GM12874 (cell line): Measurements from ENCODE around the gene GPD1.

Experiments
- CTCF ChIP-seq: IDR thresholded peaks from 2 replicates; pipeline ENCODE4 v1.5.1; 2011; ENCODE audit warnings: low read depth, mild to moderate bottlenecking, control low read depth, low read length, moderate library complexity; ENCODE audit not compliant: insufficient read depth

GPD1 gene

DNA sequence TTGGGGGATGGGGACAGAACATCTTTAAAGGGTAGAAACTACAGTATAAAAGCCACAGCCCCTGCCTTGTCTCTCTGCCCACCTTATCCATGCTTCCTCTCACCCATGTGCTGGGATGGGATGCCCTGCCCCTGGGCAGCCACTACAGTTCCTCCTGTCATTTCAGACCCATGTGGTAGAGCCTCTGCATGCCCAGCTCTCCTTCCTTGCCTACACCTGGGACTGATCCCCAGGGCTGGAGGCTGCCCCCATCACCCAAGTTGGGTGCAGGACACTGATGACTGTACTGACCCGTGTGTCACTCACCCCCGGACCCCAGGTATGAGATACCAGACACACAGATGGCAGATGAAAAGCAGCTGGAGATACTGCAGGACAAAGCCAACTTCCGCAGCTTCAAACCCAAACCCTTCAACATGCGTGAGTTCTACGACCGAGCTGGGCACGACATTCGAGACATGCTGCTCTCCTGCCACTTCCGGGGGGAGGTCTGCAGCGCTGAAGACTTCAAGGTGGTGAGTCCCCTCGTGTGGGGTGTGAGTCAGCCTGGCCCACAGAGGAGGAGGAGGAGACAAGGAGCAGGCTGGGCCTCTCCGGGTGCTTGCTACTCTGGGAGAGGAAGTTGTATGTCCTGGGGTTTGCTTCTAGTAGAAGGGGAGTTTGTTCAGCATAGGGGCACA, 44.2 kb upstream of the GPD1 start:
- TF ChIP-seq CTCF, result no peak

DNA sequence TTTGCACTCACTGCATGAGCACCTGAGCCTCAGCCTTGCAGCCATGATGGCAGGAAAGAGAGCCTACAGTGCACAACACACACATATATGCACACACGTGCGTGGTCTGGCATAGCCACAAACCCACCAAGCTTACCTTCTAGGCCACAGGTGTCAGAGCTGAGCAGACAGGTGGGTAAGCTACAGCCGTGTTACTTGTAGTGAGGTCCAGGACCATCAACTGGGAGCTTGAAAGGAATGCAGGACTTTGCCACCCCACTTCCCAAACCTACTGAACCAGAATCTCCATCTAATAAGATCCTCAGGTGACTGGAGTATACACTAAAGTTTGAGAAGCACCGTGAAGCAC, 43.7 kb upstream of the GPD1 start:
- no peak for TF ChIP-seq CTCF

- no peak for TF ChIP-seq CTCF
These were observed 42.6 kb upstream of the GPD1 start for GRCh38 chr12:50061171-50061570.

DNA sequence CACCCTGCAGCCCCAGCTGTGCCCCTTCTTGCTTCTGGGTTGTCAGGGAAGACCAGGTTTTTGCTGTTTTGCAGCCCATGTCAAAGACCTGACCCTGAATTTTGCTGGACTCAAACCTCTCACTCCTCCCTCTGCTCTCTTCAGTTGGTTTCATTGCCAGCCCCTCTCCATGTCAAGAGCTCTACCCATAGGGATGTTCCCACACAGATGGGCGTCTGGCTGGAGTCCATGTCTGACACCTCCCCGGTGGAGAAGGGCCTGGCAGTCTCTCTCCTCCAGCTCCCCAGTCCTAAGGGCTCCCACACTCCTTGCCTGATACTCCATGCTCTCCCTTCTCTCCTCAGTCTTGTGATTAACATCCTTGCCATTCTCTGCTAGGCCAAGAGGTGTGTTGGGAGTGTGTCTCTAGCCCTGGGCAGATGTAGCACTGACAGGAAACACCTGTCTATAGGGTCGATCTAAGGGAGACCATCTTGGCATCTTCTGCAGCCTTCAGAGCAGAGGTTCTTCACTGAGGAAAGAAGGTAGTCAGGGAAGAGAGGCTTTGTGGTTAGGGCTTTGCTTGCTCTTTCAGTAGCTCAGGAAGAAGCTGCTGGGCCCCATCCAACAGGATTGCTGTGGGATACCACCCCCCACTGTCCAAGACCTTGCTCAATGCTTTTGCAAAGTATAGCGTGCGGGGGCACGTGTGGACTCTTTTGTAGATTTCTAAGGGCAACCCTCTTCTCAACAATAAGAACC, 41.7 kb upstream of the GPD1 start:
- no peak for TF ChIP-seq CTCF

DNA sequence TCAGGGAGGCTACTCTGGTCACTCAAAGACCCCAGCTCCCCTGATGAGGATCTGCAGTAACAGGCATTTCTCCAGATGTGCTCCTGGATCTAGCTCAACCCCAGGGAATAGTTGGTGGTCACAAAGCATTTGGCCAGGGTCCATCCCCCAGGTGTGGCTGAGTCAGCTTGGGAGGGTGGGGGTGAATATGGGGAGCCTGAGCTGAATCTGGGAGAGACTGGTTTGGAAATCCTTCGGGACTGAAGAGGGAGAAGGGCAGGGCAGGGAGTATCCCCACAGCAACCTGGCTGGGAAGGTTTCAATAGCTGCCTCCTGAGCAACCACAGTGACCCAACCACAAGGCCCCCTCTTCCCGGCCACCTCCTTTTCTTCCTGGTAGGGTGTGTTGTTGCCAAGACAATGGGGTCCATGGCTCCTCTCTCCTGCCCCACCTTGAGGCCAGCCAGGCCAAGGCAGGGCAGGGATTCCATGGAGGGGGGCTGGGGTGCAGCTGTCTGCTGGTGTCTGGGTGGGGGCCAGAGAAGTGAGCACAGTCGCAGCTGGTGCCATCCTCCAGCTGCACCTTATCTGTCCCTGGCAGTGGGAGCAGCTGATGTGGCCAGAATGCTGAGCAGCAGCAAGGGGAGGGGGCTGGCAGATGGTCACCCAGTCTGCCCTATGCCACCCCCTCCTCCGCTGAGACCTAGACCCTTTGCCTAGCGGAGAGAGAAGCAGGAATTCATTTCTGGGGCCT, 40.9 kb upstream of the GPD1 start:
- TF ChIP-seq CTCF, result no peak

DNA sequence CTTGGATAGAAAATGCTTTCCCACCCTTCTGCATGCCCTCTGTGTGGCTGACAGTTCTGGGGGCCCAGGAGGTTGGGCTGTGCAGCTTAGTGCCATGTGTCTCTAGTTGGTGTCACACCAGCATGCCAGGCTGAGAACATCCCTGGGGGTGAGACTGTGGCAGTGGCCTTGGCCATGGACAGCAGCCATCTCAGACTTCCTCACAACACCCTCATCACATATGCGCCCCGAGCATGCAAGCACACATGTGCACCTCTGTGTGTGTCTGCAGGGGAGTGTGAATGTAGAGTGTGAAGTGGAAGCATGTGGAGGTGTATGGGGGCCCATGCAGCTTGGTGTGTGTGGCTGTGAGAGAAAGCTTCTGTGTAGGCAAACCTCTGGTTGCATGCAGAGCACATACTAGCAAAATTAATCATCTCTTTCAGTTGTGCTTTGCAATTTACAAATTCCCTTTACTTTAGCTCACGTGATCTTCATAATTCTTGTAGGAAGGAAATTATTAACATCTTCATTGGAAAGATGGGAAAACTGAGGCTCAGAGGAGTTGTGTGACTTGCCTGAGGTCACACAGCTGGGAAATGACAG, 38.0 kb upstream of the GPD1 start:
- TF ChIP-seq CTCF, result no peak

DNA sequence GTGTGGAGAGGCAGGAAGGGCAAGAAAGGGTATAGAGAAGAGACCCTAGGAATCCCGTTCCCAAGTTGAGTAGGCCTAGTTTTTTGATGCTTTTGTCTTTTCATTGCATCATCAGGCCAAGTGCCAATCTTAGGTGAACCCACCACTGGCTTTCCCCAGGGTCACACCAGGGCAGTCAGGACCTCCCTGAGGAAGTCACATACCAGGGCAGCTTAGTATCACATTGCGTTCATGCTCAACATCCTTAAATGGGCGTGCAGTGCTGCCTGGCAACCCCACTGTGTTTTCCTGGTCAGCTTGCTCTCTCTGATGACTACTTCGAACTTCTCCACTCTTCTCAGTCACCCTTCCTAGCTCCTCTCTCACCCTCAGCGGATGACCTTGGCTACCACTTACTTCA, 37.4 kb upstream of the GPD1 start:
- no peak for TF ChIP-seq CTCF
